Measurements from ENCODE around the gene ARHGEF19.

The ARHGEF19 gene

GRCh38 chr1:16221499-16221898, 9.0 kb upstream of the ARHGEF19 start:
- Histone ChIP-seq H3K9me3 (ENCODE audit: severe bottlenecking) (no peaks in the 10 kb centered on the region), H3K4me3 (ENCODE audit: severe bottlenecking) (no peak overlapping the region), H3K4me1 (ENCODE audit: insufficient read depth, poor library complexity, severe bottlenecking) (no peaks in the 10 kb centered on the region), H3K36me3 (ENCODE audit: low read depth) (no peaks in the 10 kb centered on the region), H3K27me3 (ENCODE audit: insufficient read depth, poor library complexity, severe bottlenecking) (no peaks in the 10 kb centered on the region), H3K27ac (ENCODE audit: poor library complexity, severe bottlenecking) (no peak overlapping the region)
- no peak for DNase-seq (ENCODE audit: low spot score)
- TF ChIP-seq, protein P1, sequence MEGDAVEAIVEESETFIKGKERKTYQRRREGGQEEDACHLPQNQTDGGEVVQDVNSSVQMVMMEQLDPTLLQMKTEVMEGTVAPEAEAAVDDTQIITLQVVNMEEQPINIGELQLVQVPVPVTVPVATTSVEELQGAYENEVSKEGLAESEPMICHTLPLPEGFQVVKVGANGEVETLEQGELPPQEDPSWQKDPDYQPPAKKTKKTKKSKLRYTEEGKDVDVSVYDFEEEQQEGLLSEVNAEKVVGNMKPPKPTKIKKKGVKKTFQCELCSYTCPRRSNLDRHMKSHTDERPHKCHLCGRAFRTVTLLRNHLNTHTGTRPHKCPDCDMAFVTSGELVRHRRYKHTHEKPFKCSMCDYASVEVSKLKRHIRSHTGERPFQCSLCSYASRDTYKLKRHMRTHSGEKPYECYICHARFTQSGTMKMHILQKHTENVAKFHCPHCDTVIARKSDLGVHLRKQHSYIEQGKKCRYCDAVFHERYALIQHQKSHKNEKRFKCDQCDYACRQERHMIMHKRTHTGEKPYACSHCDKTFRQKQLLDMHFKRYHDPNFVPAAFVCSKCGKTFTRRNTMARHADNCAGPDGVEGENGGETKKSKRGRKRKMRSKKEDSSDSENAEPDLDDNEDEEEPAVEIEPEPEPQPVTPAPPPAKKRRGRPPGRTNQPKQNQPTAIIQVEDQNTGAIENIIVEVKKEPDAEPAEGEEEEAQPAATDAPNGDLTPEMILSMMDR (IDR thresholded peaks at IDR 0.05; ENCODE audit: poor library complexity, severe bottlenecking): no peak
- ATAC-seq (ENCODE audit: low read depth): no peak

GRCh38 chr1:16219968-16220500, 7.6 kb upstream of the ARHGEF19 start:
- TF ChIP-seq, protein P1 (IDR thresholded peaks at IDR 0.05; ENCODE audit: poor library complexity, severe bottlenecking): no peak
- no peaks in the 10 kb centered on the region for H3K27me3 ChIP-seq (ENCODE audit: insufficient read depth, poor library complexity, severe bottlenecking)
- H3K27ac ChIP-seq (ENCODE audit: poor library complexity, severe bottlenecking): no peak overlapping the region
- no peaks in the 10 kb centered on the region for H3K4me1 ChIP-seq (ENCODE audit: insufficient read depth, poor library complexity, severe bottlenecking)
- H3K4me3 ChIP-seq (ENCODE audit: severe bottlenecking): no peak overlapping the region
- H3K36me3 ChIP-seq (ENCODE audit: low read depth): no peaks in the 10 kb centered on the region
- ATAC-seq (ENCODE audit: low read depth) (no peak), DNase-seq (ENCODE audit: low spot score) (no peak)
- no peaks in the 10 kb centered on the region for H3K9me3 ChIP-seq (ENCODE audit: severe bottlenecking)

GRCh38 chr1:16218674-16219071, 6.2 kb upstream of the ARHGEF19 start:
- Histone ChIP-seq H3K4me3 (ENCODE audit: severe bottlenecking) (no peak overlapping the region), H3K27me3 (ENCODE audit: insufficient read depth, poor library complexity, severe bottlenecking) (no peaks in the 10 kb centered on the region), H3K4me1 (ENCODE audit: insufficient read depth, poor library complexity, severe bottlenecking) (no peaks in the 10 kb centered on the region), H3K36me3 (ENCODE audit: low read depth) (no peaks in the 10 kb centered on the region), H3K27ac (ENCODE audit: poor library complexity, severe bottlenecking) (no peak overlapping the region), H3K9me3 (ENCODE audit: severe bottlenecking) (no peaks in the 10 kb centered on the region)
- TF ChIP-seq, protein P1 (IDR thresholded peaks at IDR 0.05; ENCODE audit: poor library complexity, severe bottlenecking): no peak
- no peak for DNase-seq (ENCODE audit: low spot score)
- no peak for ATAC-seq (ENCODE audit: low read depth)

DNA sequence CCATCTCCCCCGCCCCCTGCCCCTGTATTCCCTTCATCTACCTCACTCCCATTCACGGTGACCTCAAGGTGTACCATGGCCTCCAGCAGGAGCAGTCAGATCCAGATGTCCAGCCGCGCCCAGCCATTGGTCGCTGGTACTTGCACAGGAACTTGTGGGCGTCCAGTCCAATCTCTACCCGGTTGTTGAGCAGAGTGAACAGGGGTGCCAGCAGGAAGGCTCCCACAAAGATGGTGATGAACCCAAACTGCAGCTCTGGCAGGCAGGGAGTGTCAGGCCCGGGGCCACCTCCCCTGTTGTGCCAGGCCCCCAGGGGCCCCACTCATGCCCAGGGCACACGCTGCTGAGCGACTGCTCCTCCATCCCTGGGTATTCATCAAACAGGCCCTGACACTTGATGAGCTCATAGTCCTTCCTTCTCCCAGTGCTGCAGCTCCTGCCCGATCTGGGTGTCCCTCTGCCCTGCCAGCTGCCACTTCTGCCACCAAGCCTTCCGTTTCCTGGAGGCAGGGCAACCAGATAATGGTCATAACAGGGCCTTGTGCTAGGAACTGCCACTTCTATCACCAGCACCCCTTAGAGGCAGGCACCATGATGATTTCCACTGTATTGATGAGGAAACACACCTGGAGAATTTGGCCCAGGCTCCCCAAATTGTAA, 5.7 kb upstream of the ARHGEF19 start:
- no peak overlapping the region for H3K27ac ChIP-seq (ENCODE audit: poor library complexity, severe bottlenecking)
- TF ChIP-seq, protein P1 (IDR thresholded peaks at IDR 0.05; ENCODE audit: poor library complexity, severe bottlenecking): no peak
- no peaks in the 10 kb centered on the region for H3K27me3 ChIP-seq (ENCODE audit: insufficient read depth, poor library complexity, severe bottlenecking)
- H3K4me3 ChIP-seq (ENCODE audit: severe bottlenecking): no peak overlapping the region
- H3K36me3 ChIP-seq (ENCODE audit: low read depth): no peaks in the 10 kb centered on the region
- no peaks in the 10 kb centered on the region for H3K4me1 ChIP-seq (ENCODE audit: insufficient read depth, poor library complexity, severe bottlenecking)
- DNase-seq (ENCODE audit: low spot score): no peak
- no peaks in the 10 kb centered on the region for H3K9me3 ChIP-seq (ENCODE audit: severe bottlenecking)
- ATAC-seq (ENCODE audit: low read depth): no peak
